Skeletal muscle tissue (tissue), 4 donors: ENCODE results near the gene HPCAL4. TPM values are rescaled to one million over a fixed set of nuclear protein-coding genes. Genes with fewer than 3 reads are reported as not detected.

ENCODE experiments used
- H3K27ac ChIP-seq: one replicate; pipeline ENCODE4 v1.7.0; 2013; ENCODE audit warnings: mild to moderate bottlenecking, low read depth, low read length, inconsistent platforms
- H3K27me3 ChIP-seq, 3 donors: one replicate each; pipeline ENCODE4 v1.7.0; 2013; ENCODE audit warnings: low read length in 3 of 3; ENCODE audit not compliant: control insufficient read depth in 3 of 3, insufficient read depth in 3 of 3
- H3K36me3 ChIP-seq, 3 donors: one replicate each; pipeline ENCODE4 v1.7.0; 2013; ENCODE audit warnings: low read length in 3 of 3; ENCODE audit not compliant: control insufficient read depth in 3 of 3, insufficient read depth in 3 of 3
- H3K4me1 ChIP-seq, 3 donors: one replicate each; pipeline ENCODE4 v1.7.0; 2013; ENCODE audit warnings: low read length in 3 of 3, mild to moderate bottlenecking in 3 of 3; ENCODE audit not compliant: control insufficient read depth in 3 of 3, insufficient read depth in 3 of 3
- H3K4me3 ChIP-seq, 3 donors: one replicate each; pipeline ENCODE4 v1.7.0; 2013; ENCODE audit warnings: low read length in 3 of 3
- H3K9ac ChIP-seq, 3 donors: one replicate each; pipeline ENCODE4 v1.7.0; 2013; ENCODE audit warnings: low read length in 3 of 3, mild to moderate bottlenecking in 3 of 3, moderate library complexity in 2 of 3, low read depth in 1 of 3
- H3K9me3 ChIP-seq, 3 donors: one replicate each; pipeline ENCODE4 v1.7.0; 2013; ENCODE audit warnings: low read length in 3 of 3; ENCODE audit not compliant: control insufficient read depth in 3 of 3
- total RNA-seq: library from RNA; depleted of rRNA; stranded (reverse); fragments of >200 nt; gene quantifications from one replicate; pipeline ENCODE4 v1.2.3, GENCODE V29; 2014
- donor health status: Osteomylitis.

Gene HPCAL4
- total RNA-seq, 1 donor from 2014 or later, result 0.52 TPM

DNA sequence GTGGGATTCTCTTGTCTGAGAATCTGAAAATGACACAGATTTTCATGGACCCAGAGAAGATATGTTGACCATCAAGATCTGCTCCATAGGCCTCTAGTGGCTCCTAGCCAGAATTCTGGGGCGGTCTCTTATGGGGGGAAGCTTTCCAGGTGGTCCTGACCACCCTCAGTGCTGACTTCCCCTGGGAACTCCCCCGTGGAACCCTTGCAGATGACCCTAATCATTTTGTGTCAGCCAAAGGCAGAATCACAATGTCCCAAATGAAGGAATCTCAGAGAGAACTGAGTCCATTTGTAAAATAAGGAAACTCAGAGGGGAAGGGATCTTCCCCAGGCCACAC is 55.4 kb downstream of the HPCAL4 start:
- Histone ChIP-seq H3K27me3 (peaks cover 0 to 5% (median 3%) of the 10 kb centered on the region in 3 donors), H3K4me1 (peaks cover 16 to 33% (median 23%) of the 10 kb centered on the region in 3 donors), H3K36me3 (peaks cover 0 to 6% (median 0%) of the 10 kb centered on the region in 3 donors), H3K4me3 (no peak overlapping the region), H3K27ac (peak overlapping the region; percentile 7), H3K9ac (peak overlapping the region in 1 of 3 donors; percentile 41), H3K9me3 (no peaks in the 10 kb centered on the region)

GRCh38 chr1:39635205-39635870 is 55.9 kb downstream of the HPCAL4 start:
- H3K4me3 ChIP-seq, result no peak overlapping the region
- peaks cover 0 to 7% (median 0%) of the 10 kb centered on the region in 3 donors for H3K36me3 ChIP-seq
- H3K4me1 ChIP-seq, result peaks cover 16 to 29% (median 23%) of the 10 kb centered on the region in 3 donors
- peak overlapping the region in 1 of 3 donors; percentile 41 for H3K9ac ChIP-seq
- no peaks in the 10 kb centered on the region for H3K9me3 ChIP-seq
- H3K27ac ChIP-seq, result peak overlapping the region; percentile 44
- H3K27me3 ChIP-seq, result peaks cover 0 to 5% (median 3%) of the 10 kb centered on the region in 3 donors

DNA sequence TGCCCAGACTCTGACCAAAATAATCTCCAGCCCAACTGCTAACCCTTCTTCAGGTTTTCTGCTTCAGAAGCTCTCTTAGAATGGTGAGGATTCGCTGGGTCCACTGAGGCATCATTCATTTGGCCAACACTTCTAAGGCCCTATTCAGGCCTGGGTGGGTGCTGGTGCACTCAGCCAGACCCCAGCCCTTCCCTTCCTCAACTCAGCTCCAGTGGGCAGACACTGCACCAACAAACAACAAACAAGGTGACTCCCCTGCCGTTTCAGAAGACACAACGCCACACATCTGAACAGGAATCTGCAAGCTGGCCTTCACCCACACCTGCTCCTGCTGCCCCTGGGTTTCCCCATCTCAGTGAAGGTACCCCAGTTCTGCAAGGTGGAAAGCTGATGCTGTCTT is 57.8 kb downstream of the HPCAL4 start:
- H3K4me1 ChIP-seq, result peaks cover 12 to 24% (median 20%) of the 10 kb centered on the region in 3 donors
- peak overlapping the region; percentile 3 to 66 (median 46) for H3K9ac ChIP-seq
- H3K27me3 ChIP-seq, result peaks cover 0 to 5% (median 3%) of the 10 kb centered on the region in 3 donors

DNA sequence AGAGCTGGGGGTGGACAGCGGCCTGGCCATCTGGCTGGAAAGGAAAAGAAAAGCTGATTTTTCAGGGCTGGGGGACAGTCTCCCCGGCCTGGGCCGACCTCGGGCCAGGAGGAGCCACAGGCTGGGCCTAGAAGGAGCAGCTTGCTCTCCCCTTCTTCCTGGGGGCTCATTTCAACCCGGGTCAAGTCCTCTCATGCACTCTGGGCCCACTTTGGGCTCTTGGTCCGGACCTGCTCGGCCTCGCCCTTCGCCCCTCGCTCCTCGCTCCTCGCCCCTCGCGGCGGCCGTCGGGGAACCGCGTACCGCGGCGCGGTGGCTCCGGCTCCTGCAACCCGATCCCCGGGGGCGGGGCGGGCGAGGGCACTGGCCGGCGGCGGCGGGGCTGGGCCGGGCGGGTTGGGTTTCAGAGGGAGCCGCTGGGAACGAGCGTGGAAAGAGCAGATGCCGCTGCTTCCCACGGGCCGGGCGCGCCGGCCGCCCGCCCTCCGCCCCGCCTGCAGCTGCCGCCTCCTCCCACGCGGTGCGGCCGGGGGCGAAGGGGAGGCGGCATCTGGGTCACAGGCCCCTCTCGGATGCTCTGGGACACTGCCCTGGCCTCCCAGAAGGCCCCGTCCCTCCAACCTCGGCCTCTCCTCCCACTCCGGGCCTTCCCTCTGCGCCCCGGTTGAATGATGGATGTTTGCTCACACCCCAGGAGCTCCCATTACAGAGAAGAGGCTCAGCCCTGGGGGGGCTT is 58.4 kb downstream of the HPCAL4 start:
- H3K27ac ChIP-seq, result no peak overlapping the region
- peak overlapping the region in 2 of 3 donors; percentile 35 to 45 for H3K4me3 ChIP-seq
- peaks cover 12 to 24% (median 20%) of the 10 kb centered on the region in 3 donors for H3K4me1 ChIP-seq
- H3K36me3 ChIP-seq, result peaks cover 0 to 14% (median 0%) of the 10 kb centered on the region in 3 donors
- H3K9ac ChIP-seq, result peak overlapping the region in 2 of 3 donors; percentile 46 to 68
- H3K27me3 ChIP-seq, result peaks cover 0 to 4% (median 3%) of the 10 kb centered on the region in 3 donors
- H3K9me3 ChIP-seq, result no peaks in the 10 kb centered on the region

More for the DNA sequence above, 57.8 kb downstream of the HPCAL4 start:
- H3K4me3 ChIP-seq, result peak overlapping the region in 2 of 3 donors; percentile 41 to 45
- no peak overlapping the region for H3K27ac ChIP-seq
- H3K36me3 ChIP-seq, result peaks cover 0 to 14% (median 0%) of the 10 kb centered on the region in 3 donors
- H3K9me3 ChIP-seq, result no peaks in the 10 kb centered on the region

DNA sequence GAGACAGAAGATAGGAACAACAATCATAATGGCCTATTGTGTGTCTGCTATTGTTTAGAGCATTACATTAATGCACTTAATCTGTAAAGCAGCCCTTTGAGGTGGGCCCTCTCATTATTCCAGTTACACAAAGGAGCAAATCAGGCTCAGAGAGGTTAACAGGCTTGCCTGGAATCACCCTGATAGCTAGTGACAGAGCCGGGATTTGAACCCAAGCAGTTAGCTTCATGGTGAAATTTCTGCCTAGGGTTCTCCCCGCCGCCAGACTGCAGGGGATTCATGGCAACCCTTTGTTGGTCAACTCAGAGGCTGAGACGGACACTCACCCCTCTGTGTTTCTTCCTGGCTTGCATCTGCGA is 58.9 kb downstream of the HPCAL4 start:
- H3K27me3 ChIP-seq, result no peaks in the 10 kb centered on the region
- no peaks in the 10 kb centered on the region for H3K9me3 ChIP-seq
- H3K4me1 ChIP-seq, result peaks cover 12 to 24% (median 20%) of the 10 kb centered on the region in 3 donors
- no peak overlapping the region for H3K27ac ChIP-seq
- peak overlapping the region in 1 of 3 donors; percentile 68 for H3K9ac ChIP-seq
- peak overlapping the region in 2 of 3 donors; percentile 14 to 35 for H3K4me3 ChIP-seq
- H3K36me3 ChIP-seq, result peaks cover 0 to 14% (median 0%) of the 10 kb centered on the region in 3 donors

DNA sequence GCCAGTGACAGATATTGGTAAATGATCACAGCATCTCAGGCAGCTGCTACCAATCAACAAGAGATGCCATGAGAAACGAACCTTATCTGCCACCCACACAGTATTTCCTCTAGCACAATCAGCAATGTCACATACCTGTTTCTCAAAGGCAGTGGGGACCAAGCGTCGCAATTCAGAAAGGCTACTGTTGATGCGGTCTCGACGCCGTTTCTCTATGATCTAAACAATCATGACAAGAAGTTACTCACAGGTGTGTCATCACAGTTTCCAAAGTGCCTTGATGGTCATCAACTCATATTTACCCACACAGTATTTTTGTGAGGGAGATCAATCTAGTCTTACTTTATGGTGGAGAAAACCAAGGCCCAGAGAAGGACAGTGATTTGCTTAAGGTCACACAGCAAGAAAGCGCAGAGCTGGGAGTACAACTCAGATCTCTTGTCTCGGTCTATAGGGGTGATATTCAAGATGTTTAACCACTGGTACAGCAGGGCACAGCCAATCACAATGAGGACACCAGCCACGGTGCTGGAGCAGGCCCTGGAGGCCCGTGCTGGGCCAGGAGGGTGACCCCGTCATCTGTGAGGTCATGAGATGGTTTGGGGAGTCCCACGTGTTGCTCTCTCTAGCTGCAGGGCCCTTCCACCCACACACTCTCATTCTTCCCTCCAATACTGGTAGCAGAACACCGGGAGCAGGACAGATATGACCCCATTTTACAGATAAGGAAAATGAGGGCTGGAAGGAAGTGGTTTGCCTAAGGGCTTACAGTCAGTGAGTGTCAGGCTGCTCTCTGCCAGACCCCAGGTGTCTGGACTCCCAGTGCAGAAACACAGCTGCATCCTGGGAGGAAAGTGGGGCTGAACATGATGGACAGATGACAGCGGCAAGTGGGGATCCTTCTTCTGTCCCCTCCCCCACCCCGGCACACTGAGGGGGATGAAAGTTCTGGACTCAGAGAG is 59.6 kb downstream of the HPCAL4 start:
- no peak overlapping the region for H3K27ac ChIP-seq
- no peaks in the 10 kb centered on the region for H3K9me3 ChIP-seq
- H3K4me3 ChIP-seq, result peak overlapping the region in 1 of 3 donors; percentile 22
- H3K9ac ChIP-seq, result no peak overlapping the region
- H3K4me1 ChIP-seq, result peaks cover 12 to 29% (median 25%) of the 10 kb centered on the region in 3 donors
- H3K27me3 ChIP-seq, result no peaks in the 10 kb centered on the region
- H3K36me3 ChIP-seq, result peaks cover 0 to 19% (median 5%) of the 10 kb centered on the region in 3 donors

DNA sequence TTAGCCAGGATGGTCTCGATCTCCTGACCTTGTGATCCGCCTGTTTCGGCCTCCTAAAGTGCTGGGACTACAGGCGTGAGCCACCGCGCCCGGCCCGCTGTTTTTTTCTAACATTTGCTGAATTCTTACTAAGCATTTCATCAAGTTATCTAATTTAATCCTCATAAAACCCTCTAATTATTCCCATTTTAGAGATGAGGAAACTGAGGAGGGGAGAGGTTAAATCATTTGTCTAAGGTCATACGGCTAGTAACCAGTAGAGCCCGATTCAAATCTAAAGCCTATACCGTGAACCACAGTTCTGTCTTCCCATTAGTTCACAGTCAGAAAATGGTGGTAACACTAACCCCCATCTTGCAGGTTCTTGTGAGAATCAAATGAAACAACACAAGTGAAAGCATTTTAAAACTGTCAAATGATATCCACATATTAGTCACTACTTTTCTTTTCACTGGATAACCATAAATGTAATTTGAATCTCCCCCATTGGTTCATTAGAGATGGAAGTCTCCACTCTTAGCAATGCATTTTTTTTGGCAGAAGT is 62.4 kb downstream of the HPCAL4 start:
- Histone ChIP-seq H3K9me3 (no peaks in the 10 kb centered on the region), H3K4me3 (no peak overlapping the region), H3K27ac (no peak overlapping the region), H3K36me3 (peaks cover 0 to 19% (median 6%) of the 10 kb centered on the region in 3 donors), H3K9ac (no peak overlapping the region), H3K27me3 (no peaks in the 10 kb centered on the region), H3K4me1 (peaks cover 25 to 47% (median 33%) of the 10 kb centered on the region in 3 donors)
